Psoas muscle (tissue), 8 donors: ENCODE results near the gene UBE2M. TPM values are rescaled to one million over a fixed set of nuclear protein-coding genes. Genes with fewer than 3 reads are reported as not detected.

Source experiments
- ATAC-seq, 4 donors: fragments of 200-7000 bp; cut with Tn5 transposase; one replicate each; pipeline ENCODE4 v1.9.1; 2020; ENCODE audit warnings: moderate library complexity in 3 of 4, mild to moderate bottlenecking in 2 of 4
- DNase-seq, 2 donors: peaks; one replicate each; pipeline ENCODE4 v3.0.0-alpha.2; 2020
- H3K27ac ChIP-seq: fragments of 200-600 bp; one replicate; pipeline ENCODE4 v1.8.0; 2022
- H3K27me3 ChIP-seq, 3 donors: fragments of 200-600 bp in 1 of 3; one replicate each; pipeline versions ENCODE4 v1.6.1 to v1.8.0; 2013 to 2022; ENCODE audit warnings: low read length in 2 of 3, mild to moderate bottlenecking in 2 of 3, moderate library complexity in 1 of 3; ENCODE audit not compliant: insufficient read depth in 3 of 3
- H3K36me3 ChIP-seq, 2 donors: fragments of 200-600 bp in 1 of 2; one replicate each; pipeline versions ENCODE4 v1.6.1 to v1.8.0; 2013 to 2022; ENCODE audit warnings: low read depth in 1 of 2, mild to moderate bottlenecking in 1 of 2, moderate library complexity in 1 of 2; ENCODE audit not compliant: insufficient read depth in 1 of 2
- H3K4me1 ChIP-seq: fragments of 200-600 bp; one replicate; pipeline ENCODE4 v1.8.0; 2022
- H3K4me3 ChIP-seq: fragments of 200-600 bp; one replicate; pipeline ENCODE4 v1.8.0; 2022; ENCODE audit warnings: mild to moderate bottlenecking
- H3K9me3 ChIP-seq: fragments of 200-600 bp; one replicate; pipeline ENCODE4 v1.8.0; 2022
- WGBS, 3 donors: extraction: QIAGEN DNeasy Blood & Tissue Kit; methylation state at CpG; one replicate each; pipeline versions ENCODE4 v1.1.6 to v1.1.7; 2013; 5-methylcytosine and 5-hydroxymethylcytosine counted together
- intact Hi-C, 2 donors: fragments of 100-400 bp; cut with DNase I; formaldehyde crosslinking; loops; one replicate each; pipeline versions ENCODE4 v1.11.0 to v1.14.2; 2022
- polyA plus RNA-seq, 3 donors: library from polyadenylated mRNA; stranded (reverse); fragments of 200-250 nt; gene quantifications; one replicate each; pipeline ENCODE4 v1.2.3, GENCODE V29; 2013
- total RNA-seq, 4 donors: library from RNA; stranded (reverse); fragmentation: NEBNext Ultra II Directional in 2 of 4; extraction: Animal tissue kit (Norgen Biotek cat#: 25700) in 2 of 4; gene quantifications; one replicate each; pipeline versions ENCODE4 v1.2.1 to v1.2.4, GENCODE V29; 2021 to 2023
- TF ChIP-seq, protein P1 (sequence below): fragments of 200-600 bp; IDR thresholded peaks from one replicate; pipeline ENCODE4 v1.8.0; 2022; ENCODE audit warnings: antibody characterized with exemption
- donor health status: healthy with polysubstance abuse.
- donor health status: DM: no; HTN: no; CAD: no; lungs with moderate emphysema.
- donor health status: Bipolar disorder and iron deficiency.
- donor health status: healthy.
- donor health status: DM: yes; HTN: yes; CAD: no.
- donor health status: DM: no; HTN: no; CAD: no.
- donor health status: DM: no; HTN: no; CAD: no.
- donor health status: DM: yes; HTN: yes; CAD: no.

UBE2M gene
- total and polyA plus RNA-seq, 7 donors, result 86.8 to 146 (median 144) TPM

DNA sequence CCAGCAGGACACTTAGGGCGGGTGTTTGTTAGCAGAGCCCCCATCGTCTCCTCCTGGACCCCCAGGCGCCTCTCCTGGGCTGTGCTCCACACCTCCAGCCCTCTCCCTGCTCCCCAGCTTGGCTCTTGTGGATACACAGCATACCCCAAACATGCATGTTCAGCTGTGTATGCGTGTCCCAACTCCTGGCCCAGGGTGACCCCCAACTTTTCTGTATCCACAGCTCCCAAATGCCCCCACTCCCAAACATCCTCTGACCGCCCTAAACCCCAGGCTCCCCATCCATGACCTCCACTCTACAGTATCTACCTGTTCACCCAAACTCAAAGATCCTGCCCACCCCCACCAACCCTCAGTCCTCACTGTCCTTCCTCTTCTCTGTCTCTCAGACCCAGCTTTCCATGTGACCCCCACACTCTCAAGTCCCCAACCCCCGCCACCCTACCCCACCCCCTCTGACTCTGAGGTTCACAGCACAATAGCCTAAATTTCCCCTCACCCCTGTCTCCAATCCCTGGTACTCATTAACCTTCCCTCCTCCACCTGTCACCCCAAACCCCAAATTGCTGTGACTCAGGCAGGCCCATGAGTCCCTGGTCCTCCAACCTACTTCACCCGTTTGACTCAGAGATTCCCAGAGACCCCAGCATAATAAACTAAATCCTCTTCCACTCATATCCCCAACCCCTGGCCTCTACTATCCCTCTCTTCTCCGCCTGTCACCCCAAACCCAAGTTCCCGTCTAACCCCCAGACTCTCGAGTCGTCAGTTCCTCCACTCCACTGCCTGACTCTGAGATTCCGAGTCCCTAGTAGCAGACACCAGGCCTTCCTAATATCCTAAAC is 968 bp downstream of the UBE2M start:
- Histone ChIP-seq H3K27me3 (no peaks in the 10 kb centered on the region), H3K9me3 (no peaks in the 10 kb centered on the region), H3K4me3 (peak overlapping the region; percentile 84), H3K27ac (peak overlapping the region; percentile 97), H3K4me1 (peaks cover 57% of the 10 kb centered on the region), H3K36me3 (peaks cover 0 to 30% of the 10 kb centered on the region in 2 donors)
- 28 to 39% (median 35%) methylated on average over 11 to 12 of the region's 12 CpGs for WGBS, 3 donors
- TF ChIP-seq, protein P1, sequence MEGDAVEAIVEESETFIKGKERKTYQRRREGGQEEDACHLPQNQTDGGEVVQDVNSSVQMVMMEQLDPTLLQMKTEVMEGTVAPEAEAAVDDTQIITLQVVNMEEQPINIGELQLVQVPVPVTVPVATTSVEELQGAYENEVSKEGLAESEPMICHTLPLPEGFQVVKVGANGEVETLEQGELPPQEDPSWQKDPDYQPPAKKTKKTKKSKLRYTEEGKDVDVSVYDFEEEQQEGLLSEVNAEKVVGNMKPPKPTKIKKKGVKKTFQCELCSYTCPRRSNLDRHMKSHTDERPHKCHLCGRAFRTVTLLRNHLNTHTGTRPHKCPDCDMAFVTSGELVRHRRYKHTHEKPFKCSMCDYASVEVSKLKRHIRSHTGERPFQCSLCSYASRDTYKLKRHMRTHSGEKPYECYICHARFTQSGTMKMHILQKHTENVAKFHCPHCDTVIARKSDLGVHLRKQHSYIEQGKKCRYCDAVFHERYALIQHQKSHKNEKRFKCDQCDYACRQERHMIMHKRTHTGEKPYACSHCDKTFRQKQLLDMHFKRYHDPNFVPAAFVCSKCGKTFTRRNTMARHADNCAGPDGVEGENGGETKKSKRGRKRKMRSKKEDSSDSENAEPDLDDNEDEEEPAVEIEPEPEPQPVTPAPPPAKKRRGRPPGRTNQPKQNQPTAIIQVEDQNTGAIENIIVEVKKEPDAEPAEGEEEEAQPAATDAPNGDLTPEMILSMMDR, result no peak
- no peak for DNase-seq
- intact Hi-C loops, result no loop called here
- no peak for ATAC-seq

GRCh38 chr19:58556622-58557220 is 1.7 kb downstream of the UBE2M start:
- H3K4me3 ChIP-seq, result peak overlapping the region; percentile 84
- TF ChIP-seq, protein P1, result no peak
- intact Hi-C loops, result no loop called here
- no peaks in the 10 kb centered on the region for H3K27me3 ChIP-seq
- WGBS, 3 donors, result 55 to 69% (median 56%) methylated on average over 10 of the region's 10 CpGs
- peaks cover 49% of the 10 kb centered on the region for H3K4me1 ChIP-seq
- peaks cover 0 to 37% of the 10 kb centered on the region in 2 donors for H3K36me3 ChIP-seq
- DNase-seq (no peak), ATAC-seq (no peak)
- H3K27ac ChIP-seq, result peak overlapping the region; percentile 97
- H3K9me3 ChIP-seq, result no peaks in the 10 kb centered on the region

- H3K36me3 ChIP-seq, result peaks cover 0 to 44% of the 10 kb centered on the region in 2 donors
- intact Hi-C loops, result no loop called here
- DNase-seq (no peak), ATAC-seq (no peak)
- peaks cover 43% of the 10 kb centered on the region for H3K4me1 ChIP-seq
- H3K27me3 ChIP-seq, result no peaks in the 10 kb centered on the region
- no peaks in the 10 kb centered on the region for H3K9me3 ChIP-seq
- TF ChIP-seq, protein P1, result no peak
- H3K27ac ChIP-seq, result peak overlapping the region; percentile 97
- H3K4me3 ChIP-seq, result peak overlapping the region; percentile 84
- 78 to 83% (median 80%) methylated on average over 12 to 16 of the region's 16 CpGs for WGBS, 3 donors
Measured at GRCh38 chr19:58555920-58556621, 2.3 kb downstream of the UBE2M start.

DNA sequence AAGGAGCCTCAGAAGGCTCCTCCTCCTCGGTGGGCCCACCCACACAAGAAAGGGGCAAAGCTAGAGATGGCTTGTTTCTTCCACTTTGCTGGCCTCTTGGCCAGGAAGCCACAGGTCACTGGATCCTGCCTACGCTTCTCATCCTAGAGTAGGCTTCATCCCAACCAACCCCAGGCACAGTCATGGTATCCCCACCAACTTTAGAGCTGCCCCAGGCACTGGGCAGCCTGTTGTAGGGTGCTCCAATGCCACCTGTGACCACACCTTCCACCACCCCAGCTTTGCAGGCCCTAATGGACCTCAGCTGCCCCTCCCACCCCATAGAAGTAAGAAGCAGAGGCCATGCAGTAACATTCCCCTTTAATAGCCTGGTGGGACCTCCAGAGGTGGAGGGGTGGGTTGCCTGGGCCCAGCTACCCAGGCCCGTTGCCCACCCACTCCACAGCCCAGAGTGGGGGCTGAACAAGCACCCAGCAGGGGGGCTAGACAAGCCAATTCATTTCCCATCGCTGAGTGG is 3.0 kb downstream of the UBE2M start:
- H3K4me1 ChIP-seq, result peaks cover 38% of the 10 kb centered on the region
- peak overlapping the region; percentile 97 for H3K27ac ChIP-seq
- no peaks in the 10 kb centered on the region for H3K9me3 ChIP-seq
- H3K27me3 ChIP-seq, result no peaks in the 10 kb centered on the region
- intact Hi-C loops, result no loop called here
- WGBS, 3 donors, result 39 to 44% (median 39%) methylated on average over 4 of the region's 4 CpGs
- H3K4me3 ChIP-seq, result peak overlapping the region; percentile 74
- no peak for DNase-seq
- ATAC-seq, result no peak
- peaks cover 0 to 50% of the 10 kb centered on the region in 2 donors for H3K36me3 ChIP-seq
- TF ChIP-seq, protein P1, result no peak
